Skin epidermis (tissue), 12 donors: ENCODE results near the gene SEC23IP.

Experiments used
- H3K27ac ChIP-seq, 21 experiments: fragments of 200-600 bp; sonication (generic) in 11 of 21; one replicate each; pipeline ENCODE4 v1.5.0; 2020; ENCODE audit warnings: mild to moderate bottlenecking in 3 of 21, inconsistent platforms in 2 of 21, moderate library complexity in 2 of 21
- H3K4me3 ChIP-seq, 7 experiments: fragments of 200-600 bp; sonication (generic) in 2 of 7; one replicate each; pipeline ENCODE4 v1.5.0; 2020; ENCODE audit warnings: inconsistent platforms in 2 of 7, mild to moderate bottlenecking in 2 of 7, moderate library complexity in 1 of 7

SEC23IP gene

DNA sequence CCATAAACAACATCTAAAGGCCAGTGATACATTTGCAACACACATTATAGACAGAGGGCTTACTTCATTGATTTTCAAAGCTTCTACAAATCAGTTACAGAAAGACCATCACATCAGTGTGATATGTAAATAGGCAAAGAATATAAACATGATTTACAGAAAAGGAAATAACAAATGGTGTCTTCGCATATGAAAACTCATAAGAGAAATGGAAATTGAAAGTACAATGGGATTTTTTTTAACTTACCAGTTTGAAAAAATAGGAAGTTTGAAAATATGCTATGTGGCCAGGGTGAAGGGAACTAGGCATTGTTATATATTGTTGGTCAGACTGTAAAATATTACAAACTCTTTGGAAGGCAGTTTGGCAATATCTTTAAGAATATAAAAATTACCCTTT, 27.3 kb downstream of the SEC23IP start:
- no peak overlapping the region for H3K4me3 ChIP-seq
- H3K27ac ChIP-seq, result peak overlapping the region in 2 of 21 experiments; percentile 43 to 52

DNA sequence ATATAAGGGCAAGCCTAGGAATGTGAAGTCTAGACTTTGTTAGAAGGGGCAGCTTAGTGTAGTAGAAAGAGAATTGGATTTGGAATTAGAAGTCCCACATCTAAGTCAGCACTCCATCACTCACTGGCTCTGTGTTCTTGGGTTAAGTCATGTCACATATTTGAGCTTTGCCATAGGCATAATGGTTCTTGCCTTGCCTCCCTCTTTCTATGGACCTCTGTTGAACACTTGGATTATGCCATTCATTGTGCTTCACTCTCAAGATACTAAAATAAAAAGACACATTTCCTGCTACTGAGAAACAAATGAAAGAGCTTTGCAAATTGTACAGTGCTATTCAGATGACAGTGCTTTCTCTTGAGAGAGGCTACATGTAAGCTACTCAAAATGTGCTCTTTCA, 35.9 kb downstream of the SEC23IP start:
- no peak overlapping the region for H3K4me3 ChIP-seq
- no peak overlapping the region for H3K27ac ChIP-seq

DNA sequence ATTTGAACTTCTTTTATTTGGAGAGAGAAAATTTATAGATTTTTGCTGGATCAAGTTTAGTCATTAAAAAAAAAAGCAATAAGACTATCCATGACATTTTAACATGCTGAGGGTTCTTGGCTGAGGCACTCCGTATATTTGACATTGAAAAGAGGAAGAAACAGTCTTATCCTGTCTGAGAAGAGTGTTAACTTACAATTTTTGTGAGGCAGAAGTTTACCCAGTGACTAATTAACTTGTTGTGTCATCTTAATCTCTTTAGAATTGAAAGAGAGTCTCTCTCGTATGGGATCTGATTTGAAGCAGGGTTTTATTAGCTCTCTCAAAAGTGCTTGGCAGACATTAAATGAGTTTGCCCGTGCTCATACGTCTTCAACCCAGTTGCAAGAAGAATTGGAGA, 39.3 kb downstream of the SEC23IP start:
- H3K4me3 ChIP-seq, result no peak overlapping the region
- no peak overlapping the region for H3K27ac ChIP-seq

DNA sequence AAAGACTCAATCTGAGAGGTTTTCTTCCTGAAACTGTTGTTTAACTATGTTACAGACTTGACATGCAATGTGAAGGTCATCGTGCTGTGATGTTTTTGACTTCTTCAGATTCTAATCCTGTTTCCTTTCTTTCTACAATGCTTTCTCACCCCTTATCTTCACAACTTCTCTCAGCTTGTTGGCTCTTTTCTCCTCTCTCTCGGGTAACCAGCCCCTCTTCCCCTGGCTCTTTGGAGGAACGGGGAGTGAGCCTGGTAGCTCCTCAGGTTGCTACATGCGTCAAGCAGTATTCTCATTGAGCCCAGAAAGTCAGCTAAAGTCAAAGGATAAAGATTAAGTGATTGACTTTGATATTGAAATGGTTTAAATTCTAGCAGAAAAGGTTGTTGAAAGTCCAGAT, 40.1 kb downstream of the SEC23IP start:
- Histone ChIP-seq H3K4me3 (no peak overlapping the region), H3K27ac (no peak overlapping the region)

DNA sequence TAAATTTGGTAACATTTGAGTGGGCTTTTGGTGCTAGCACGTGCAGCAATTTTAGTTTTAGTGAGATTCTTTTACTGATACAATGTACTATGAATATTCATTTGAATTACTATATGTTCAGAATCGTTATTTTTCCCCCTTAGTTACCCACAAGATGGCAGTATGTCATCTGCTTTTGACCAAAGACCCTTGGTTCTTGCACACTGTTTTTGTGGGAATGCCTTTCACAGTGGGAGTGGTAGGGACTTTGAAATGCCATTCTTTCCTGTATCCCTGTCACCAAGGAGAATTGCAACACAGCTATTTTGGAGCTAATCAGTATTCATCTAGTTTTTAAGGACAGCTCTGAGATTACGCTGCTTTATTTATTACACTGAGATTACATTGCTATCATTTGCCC, 40.6 kb downstream of the SEC23IP start:
- H3K4me3 ChIP-seq, result no peak overlapping the region
- no peak overlapping the region for H3K27ac ChIP-seq

DNA sequence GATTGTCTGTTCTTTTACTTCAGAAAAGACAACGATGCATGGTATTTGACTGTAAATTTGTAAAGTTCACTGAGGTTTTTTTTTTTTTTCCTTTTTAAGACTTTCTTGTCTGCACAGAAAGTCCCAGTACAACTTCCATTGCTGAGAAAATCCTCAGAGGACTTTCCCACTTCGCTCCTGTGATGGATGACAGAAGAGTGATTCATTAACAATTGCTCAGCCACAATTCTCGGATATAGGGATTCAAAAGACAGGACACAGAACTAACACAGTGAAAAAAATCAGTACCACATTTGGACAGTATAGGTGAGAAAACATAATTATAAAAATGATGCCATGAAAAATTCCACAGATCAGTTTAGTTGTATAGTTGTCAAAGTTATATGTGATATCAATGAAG, 48.0 kb downstream of the SEC23IP start:
- Histone ChIP-seq H3K27ac (no peak overlapping the region), H3K4me3 (no peak overlapping the region)

DNA sequence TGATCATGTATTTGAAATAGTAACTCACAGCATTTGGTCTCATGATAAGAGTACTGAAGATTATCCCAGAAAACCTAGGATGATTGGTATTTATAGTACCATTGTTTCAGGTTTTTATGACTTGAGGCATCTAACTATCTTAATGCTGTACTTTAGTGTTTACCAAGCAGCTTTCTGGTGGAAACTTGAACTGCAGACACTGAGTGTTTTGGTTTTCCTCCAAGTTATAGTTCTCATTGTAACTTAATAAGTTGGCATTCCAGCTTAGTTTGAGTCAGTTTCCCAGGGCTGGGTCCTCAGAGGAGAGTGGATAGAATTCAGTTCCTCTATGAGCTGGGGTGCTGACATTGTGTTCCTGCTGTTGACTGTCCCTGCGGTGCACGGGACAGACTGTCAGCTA, 50.4 kb downstream of the SEC23IP start:
- Histone ChIP-seq H3K27ac (no peak overlapping the region), H3K4me3 (no peak overlapping the region)

DNA sequence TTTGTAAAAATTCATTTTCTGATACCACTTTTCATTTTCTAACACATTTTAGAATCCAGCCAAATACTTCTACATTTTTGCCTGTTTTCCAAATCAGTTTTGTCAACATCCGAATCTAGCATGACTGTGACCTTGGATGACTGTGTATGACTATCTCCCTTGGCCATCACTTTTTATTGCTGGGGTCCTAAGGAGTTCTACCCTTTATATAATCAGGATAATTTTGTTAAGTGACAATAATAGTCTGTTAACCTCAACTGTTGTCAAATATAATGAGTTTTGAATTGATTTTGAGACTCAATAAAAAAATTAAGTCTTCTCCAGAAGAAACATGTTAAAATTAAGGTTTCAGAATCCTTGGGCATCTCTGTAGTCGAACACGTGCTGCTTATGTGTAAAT, 53.3 kb downstream of the SEC23IP start:
- no peak overlapping the region for H3K27ac ChIP-seq
- no peak overlapping the region for H3K4me3 ChIP-seq

DNA sequence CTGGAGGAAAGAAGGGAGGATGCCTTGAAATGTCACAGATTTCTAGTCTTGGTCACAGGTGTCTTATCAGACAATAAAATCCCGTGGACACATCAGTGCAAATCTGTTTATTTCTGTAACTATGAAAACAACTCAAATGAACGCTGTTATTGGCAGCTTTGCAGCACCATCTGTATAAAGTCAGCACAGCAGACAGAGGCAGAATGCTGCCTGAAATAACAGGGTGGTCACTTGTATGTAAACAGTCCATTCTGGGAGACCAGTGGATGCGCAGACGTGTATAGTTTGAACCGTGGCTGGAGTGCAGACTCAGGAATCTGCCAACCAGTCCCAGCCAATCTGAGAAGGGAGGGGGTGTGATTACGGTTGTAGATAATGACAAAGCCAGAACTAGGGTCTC, 54.8 kb downstream of the SEC23IP start:
- Histone ChIP-seq H3K27ac (no peak overlapping the region), H3K4me3 (no peak overlapping the region)

DNA sequence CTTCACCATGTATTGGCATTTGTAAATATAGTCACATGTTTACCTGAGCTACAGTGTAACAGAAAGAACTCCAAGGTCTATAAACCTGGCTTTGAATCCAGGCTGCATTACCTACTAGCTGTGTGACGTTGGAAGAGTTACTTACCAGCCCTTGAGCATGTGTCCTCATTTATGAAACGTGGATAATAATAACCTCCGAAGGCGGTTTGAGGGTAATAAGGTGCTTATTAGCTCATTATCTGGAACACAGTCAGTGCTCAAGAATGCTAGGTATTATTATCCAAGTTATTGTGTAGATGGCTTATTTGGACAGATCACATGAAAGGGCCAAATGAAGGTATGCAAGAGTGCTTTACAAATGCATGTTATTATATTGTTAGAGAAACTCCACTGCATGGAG, 64.9 kb downstream of the SEC23IP start:
- no peak overlapping the region for H3K4me3 ChIP-seq
- no peak overlapping the region for H3K27ac ChIP-seq

DNA sequence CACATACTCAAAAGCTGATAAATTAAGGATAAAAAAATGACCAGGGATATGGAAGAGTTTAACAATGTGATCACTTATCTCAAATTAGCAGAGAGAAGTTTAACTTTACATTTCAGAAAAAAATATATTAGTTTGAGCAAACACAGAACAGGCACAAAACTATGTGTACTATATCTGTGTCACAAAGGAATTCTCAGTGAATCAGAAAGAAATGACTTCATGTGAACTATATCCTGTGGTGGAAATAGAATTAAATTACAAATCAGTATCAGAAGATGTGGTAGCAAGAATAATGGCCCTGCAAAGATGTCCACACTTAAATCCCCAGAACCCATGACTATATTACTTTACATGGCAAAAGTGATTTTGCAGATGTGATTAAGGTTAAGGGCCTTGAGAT, 70.3 kb downstream of the SEC23IP start:
- H3K4me3 ChIP-seq, result no peak overlapping the region
- H3K27ac ChIP-seq, result no peak overlapping the region

DNA sequence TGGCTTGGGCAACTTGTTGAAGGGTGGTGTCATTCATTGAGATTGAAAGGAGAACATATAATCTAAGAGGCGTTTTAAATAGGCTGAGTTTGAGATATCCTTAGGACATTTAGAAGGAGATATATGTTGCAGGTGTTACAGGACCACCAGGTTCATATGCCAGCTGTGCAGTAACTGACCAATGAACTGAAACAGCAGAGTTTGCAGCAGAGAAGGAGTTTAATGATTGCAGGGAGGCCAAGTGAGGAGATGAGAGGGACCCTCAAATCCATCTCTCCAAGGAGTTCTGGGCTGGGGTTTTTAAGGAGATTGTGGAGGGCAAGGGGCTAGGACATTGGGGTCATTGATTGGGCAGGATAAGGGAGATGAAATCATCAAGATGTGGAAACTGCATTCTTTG, 74.5 kb downstream of the SEC23IP start:
- H3K27ac ChIP-seq, result no peak overlapping the region
- H3K4me3 ChIP-seq, result no peak overlapping the region

DNA sequence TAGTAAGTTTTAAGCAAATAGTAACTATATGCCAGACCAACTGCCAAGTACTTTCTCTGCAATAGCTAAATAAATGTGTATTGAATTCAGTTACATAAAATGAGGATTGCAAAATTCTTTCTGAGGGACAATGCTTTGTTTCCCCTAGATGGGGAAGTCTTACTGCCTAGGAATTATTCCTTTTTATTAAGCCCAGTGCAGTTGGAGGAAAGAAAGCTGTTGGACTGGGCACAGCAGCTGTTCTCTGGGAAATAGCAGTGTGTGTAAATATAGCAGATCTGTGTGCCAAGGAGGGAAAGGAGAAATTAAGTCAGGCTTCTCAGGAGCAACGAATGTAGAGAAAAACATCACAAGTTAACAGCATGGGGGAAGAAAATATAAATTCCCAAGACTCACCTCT, 77.1 kb downstream of the SEC23IP start:
- H3K27ac ChIP-seq, result no peak overlapping the region
- H3K4me3 ChIP-seq, result no peak overlapping the region

DNA sequence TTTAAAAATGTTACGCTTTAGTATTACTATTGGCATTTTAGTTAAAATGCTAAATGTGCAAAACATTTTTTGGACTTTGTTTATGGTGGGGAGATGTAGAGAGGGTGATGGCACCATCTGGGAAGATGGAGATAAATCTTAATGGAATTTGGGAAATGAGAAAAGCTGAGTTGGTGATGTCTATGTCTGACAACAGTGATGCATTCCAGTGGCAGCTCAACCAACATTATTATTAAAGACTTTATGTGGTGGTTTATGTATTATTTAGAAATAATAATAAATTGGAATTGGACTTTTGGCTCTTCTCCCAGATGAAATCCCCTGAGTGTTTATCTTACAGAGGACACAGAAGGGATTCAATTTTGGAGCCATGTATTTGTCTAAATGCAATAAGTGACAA, 77.6 kb downstream of the SEC23IP start:
- Histone ChIP-seq H3K27ac (no peak overlapping the region), H3K4me3 (no peak overlapping the region)

DNA sequence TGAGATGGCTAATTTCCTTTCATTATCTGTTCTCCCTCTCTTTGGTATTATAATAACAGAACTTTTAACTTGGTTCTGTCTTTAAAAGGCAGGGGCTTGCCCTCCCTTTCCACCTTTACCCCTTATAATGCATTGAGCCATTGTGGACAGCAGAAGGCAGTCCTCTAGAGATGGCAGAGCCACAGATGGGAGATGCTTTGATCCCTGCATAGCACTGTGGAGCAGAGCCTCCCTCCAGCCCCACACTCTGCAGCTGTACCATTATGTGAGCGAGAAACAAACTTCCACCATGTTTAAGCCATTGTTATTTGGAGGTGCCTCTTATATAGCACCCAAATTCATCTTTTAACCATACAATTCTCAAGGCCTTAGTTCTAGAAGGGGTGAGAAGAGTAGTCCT, 78.4 kb downstream of the SEC23IP start:
- Histone ChIP-seq H3K4me3 (no peak overlapping the region), H3K27ac (no peak overlapping the region)

DNA sequence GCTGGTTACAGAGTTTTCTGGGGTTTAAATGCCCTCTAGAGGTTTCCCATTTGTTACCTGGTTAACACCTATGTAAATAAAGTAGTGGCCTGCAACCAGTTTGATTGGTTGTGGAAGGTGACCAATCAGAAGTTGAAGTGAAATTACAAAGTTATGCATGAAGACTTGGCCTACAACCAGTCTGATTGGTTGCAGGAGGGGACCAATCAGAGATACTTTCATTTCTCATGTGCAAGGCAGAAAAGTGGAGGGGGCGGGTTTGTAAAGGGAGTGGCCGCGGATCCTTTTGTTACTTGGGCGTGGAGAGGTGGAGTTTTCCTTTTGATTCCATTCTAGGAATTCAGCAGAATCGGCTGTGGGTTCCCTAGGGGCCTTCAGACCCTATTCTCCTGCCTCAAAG, 80.8 kb downstream of the SEC23IP start:
- Histone ChIP-seq H3K4me3 (no peak overlapping the region), H3K27ac (no peak overlapping the region)

DNA sequence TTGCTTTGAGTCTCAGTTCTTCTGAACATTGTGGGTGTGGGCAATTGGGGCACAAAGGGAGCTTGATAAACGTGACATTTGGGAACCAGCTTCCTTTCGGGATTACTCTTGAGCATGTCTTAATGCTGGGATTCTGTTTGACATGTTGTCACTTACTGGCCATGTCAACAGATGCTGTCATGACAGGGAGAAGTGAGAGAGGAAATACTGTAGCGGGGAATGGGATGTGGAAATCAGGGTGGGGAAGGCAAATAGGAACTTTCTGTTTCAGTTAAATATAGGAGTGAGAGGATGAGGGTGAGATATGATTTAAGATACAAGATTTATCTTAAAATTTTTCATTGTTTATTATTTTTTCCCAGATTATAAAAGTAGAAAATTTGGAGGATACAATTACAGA, 83.9 kb downstream of the SEC23IP start:
- Histone ChIP-seq H3K4me3 (no peak overlapping the region), H3K27ac (no peak overlapping the region)

DNA sequence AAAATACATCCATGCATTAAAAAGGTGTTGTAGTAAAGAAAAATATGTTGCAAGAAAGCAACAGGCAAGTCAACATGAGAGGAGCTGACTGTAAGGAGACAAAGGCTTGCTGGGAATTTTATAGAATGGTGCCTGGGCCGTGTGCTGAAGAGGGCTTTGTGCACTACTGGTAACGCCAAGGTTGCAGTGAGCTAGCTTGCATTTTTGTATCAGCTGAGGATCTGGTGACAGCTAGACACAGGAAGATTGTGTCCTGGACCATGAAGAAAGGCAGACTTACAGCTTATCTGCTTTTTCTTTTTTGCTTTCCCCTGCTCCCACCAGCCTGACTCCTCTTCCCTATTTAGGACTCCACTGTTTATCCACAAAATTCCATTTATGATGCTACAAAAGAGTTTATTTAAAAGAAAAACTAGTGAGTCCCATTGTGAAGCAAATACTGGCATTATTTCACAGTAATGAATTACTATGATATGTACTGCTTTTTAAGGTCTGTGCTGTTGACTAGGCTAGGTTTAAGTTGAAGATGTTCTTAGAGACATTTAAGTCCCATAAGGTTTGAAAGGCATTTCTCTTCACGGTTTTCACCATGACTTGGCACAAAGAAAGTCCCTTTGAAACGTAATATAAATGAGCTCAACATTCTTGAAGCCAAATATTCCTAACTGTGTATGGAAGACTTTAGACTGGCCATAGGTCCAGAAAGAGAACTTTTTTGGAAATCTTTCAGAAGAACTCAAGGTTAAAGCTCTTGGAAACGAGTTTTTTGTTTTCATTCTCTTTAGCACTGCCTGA, 88.6 kb downstream of the SEC23IP start:
- no peak overlapping the region for H3K27ac ChIP-seq
- no peak overlapping the region for H3K4me3 ChIP-seq

DNA sequence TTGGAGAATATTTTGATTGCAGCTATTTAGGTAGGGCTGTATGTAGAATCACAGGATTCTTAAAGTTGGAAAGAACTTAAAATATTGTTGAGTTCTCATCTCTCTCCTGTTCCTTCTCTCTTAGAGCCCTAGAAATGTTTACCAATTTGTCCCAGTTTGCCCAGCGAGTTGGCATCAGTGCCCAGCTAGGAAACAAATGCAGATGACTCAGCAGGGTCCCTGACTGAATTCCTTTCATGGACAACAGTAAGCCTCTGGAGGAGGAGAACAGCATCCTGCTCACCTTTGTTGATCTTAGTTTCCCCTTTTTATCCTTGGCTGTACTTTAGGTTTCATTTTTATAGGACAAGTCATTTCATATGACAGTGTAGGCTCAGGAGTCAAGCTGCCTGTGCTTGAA, 89.3 kb downstream of the SEC23IP start:
- H3K27ac ChIP-seq, result no peak overlapping the region
- no peak overlapping the region for H3K4me3 ChIP-seq

DNA sequence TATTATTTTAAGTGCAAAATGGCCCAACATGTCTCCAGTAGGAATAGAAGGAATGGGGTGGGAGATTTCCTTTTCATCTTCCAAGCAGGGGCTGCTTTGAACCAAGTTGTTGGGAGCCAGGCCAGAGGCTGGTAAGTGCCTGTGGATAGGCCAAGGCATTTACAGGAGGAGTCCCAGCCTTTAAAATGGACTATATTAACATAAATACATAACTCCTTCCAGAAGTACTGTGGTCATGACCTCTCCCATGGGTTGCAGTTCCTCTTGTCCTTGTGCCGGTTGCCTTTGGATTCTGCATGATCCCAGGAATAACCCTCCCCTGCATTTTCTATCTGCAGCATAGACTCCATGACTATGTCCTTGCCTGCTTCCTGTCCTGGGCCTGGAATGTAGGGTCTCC, 95.8 kb downstream of the SEC23IP start:
- H3K27ac ChIP-seq, result no peak overlapping the region
- H3K4me3 ChIP-seq, result no peak overlapping the region

DNA sequence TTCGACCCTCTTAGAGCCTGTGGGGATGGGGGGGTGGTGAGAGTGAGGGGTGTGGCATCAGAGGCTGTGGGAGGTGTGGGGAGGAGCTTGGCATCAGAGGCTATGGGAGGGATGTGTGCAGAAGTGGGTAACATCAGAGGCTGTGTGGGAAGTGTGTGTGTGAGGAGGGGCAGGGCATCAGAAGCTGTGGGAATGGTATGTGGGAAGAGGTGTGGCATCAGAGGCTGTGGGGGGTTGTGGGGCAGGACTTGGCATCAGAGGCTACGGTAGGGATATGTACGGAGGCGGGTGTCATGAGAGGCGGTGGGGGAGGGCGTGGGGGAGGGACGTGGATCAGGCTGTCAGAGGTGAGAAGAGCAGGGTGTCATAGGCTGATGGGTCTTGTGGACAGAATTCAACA, 97.4 kb downstream of the SEC23IP start:
- H3K4me3 ChIP-seq, result no peak overlapping the region
- no peak overlapping the region for H3K27ac ChIP-seq

DNA sequence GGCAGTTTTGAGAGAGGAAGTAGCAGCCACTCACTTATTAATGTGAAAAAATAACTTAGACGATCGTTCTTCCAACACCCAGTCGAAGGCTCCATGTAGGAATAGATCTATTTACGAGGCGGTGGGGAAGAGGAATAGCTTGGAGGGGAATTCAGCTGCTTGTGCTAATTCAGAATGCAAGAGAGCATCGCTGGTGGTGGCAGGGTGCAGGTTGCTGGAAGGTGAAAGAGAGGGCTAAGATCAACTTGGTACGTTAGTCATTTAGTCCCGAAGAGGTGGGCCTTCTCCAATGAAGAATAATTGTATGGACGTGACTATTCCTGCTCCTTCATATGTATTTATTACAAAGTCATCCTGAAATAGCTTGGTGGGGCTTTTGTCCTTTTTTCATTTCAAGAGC, 98.5 kb downstream of the SEC23IP start:
- H3K4me3 ChIP-seq, result no peak overlapping the region
- H3K27ac ChIP-seq, result no peak overlapping the region
